H1 (cell line): ENCODE measurements around the gene ZNF608. TPM values are rescaled to one million over a fixed set of nuclear protein-coding genes. Genes with fewer than 3 reads are reported as not detected.

ENCODE experiments used
- CTCF ChIA-PET: fragments of 300-600 bp; sonication (Branson Sonifier 250); formaldehyde crosslinking; loops from one replicate; lab custom pipeline; 2021; ENCODE audit not compliant: partially characterized antibody; lab: Charles Lee
- POLR2A ChIA-PET: fragments of 300-600 bp; sonication (Branson Sonifier 250); formaldehyde crosslinking; loops from one replicate; lab custom pipeline; 2021; ENCODE audit warnings: inconsistent platforms; ENCODE audit not compliant: partially characterized antibody; lab: Charles Lee
- DNase-seq, 2 experiments: peaks; one replicate each; pipeline versions ENCODE4 v3.0.0 to v3.0.0-alpha.2; 2010 to 2022; ENCODE audit warnings: low spot score in 2 of 2, low read depth in 1 of 2, mixed read lengths in 1 of 2
- FAIRE-seq: peaks from 2 replicates; lab custom pipeline; 2011; peaks lifted over from hg19 to GRCh38; lab: Jason Lieb, UNC
- H2AFZ ChIP-seq: 2 replicates; pipeline ENCODE4 v1.8.1; 2012; ENCODE audit warnings: low read length, inconsistent platforms
- H2AK5ac ChIP-seq: 2 replicates; pipeline ENCODE4 v1.6.1; 2013; ENCODE audit warnings: low read depth, low read length
- H2BK120ac ChIP-seq: replicated peaks from 2 replicates; pipeline ENCODE3; 2013; ENCODE audit warnings: low read depth, low read length, inconsistent platforms
- H2BK12ac ChIP-seq: 2 replicates; pipeline ENCODE4 v1.6.1; 2013; ENCODE audit warnings: low read depth, low read length
- H2BK15ac ChIP-seq: 2 replicates; pipeline ENCODE4 v1.6.1; 2013; ENCODE audit warnings: low read length
- H2BK20ac ChIP-seq: 2 replicates; pipeline ENCODE4 v1.6.1; 2013; ENCODE audit warnings: low read length
- H2BK5ac ChIP-seq: 2 replicates; pipeline ENCODE4 v1.6.1; 2013; ENCODE audit warnings: low read depth, low read length
- H3K14ac ChIP-seq: 2 replicates; pipeline ENCODE4 v1.6.1; 2013; ENCODE audit warnings: inconsistent platforms; ENCODE audit not compliant: insufficient read length
- H3K18ac ChIP-seq: 2 replicates; pipeline ENCODE4 v1.6.1; 2013; ENCODE audit warnings: low read length; ENCODE audit errors: extremely low read depth
- H3K23ac ChIP-seq: 2 replicates; pipeline ENCODE4 v1.6.1; 2013; ENCODE audit warnings: inconsistent platforms; ENCODE audit not compliant: insufficient read length
- H3K23me2 ChIP-seq: 2 replicates; pipeline ENCODE4 v1.6.1; 2013; ENCODE audit warnings: low read depth, low read length
- H3K27ac ChIP-seq: 2 replicates; pipeline ENCODE4 v1.6.1; 2011; ENCODE audit warnings: low read depth, low read length, inconsistent platforms
- H3K27me3 ChIP-seq, 4 experiments: replicated peaks in 1 of 4; 1 replicate in 1 of 4; 2 replicates in 3 of 4; pipeline versions ENCODE4 v1.6.1 to v1.8.1; 2011 to 2013; ENCODE audit warnings: low read length in 3 of 4, mild to moderate bottlenecking in 3 of 4, inconsistent platforms in 2 of 4, mixed read lengths in 2 of 4, moderate library complexity in 1 of 4; ENCODE audit not compliant: control insufficient read depth in 3 of 4, insufficient read depth in 3 of 4; ENCODE audit errors: extremely low read depth in 1 of 4
- H3K36me3 ChIP-seq, 4 experiments: 2 replicates each; pipeline versions ENCODE4 v1.6.1 to v1.8.1; 2011 to 2013; ENCODE audit warnings: mild to moderate bottlenecking in 4 of 4, low read length in 3 of 4, moderate library complexity in 2 of 4, control low read depth in 1 of 4, inconsistent platforms in 1 of 4; ENCODE audit not compliant: insufficient read depth in 4 of 4, control insufficient read depth in 2 of 4
- H3K4ac ChIP-seq: replicated peaks from 2 replicates; pipeline ENCODE3; 2013; ENCODE audit warnings: low read length, low read depth, mixed read lengths, inconsistent platforms; ENCODE audit not compliant: insufficient read length
- H3K4me1 ChIP-seq, 4 experiments: replicated peaks in 1 of 4; 1 replicate in 1 of 4; 2 replicates in 3 of 4; pipeline versions ENCODE4 v1.6.1 to v1.8.1; 2011 to 2013; ENCODE audit warnings: low read length in 3 of 4, inconsistent platforms in 2 of 4, mixed read lengths in 1 of 4; ENCODE audit not compliant: insufficient read depth in 4 of 4, control insufficient read depth in 3 of 4
- H3K4me2 ChIP-seq, 2 experiments: 2 replicates each; pipeline versions ENCODE4 v1.6.1 to v1.8.1; 2011 to 2013; ENCODE audit warnings: low read depth in 2 of 2, low read length in 2 of 2, control low read depth in 1 of 2, inconsistent platforms in 1 of 2, mild to moderate bottlenecking in 1 of 2; ENCODE audit not compliant: insufficient read depth in 1 of 2
- H3K4me3 ChIP-seq, 4 experiments: fragments of 200-600, 300-600 bp in 1 of 4; sonication (generic), shearing (Covaris generic), sonication (Bioruptor Twin) in 1 of 4; 2 replicates each; pipeline versions ENCODE4 v1.5.1 to v1.8.1; 2011 to 2016; ENCODE audit warnings: low read length in 4 of 4, low read depth in 3 of 4, control low read depth in 2 of 4, inconsistent platforms in 2 of 4, mild to moderate bottlenecking in 2 of 4, mixed read lengths in 1 of 4, moderate library complexity in 1 of 4; ENCODE audit not compliant: insufficient read depth in 2 of 4; ENCODE audit errors: extremely low read depth in 1 of 4
- H3K56ac ChIP-seq: replicated peaks from 2 replicates; pipeline ENCODE3; 2013; ENCODE audit warnings: low read depth, mild to moderate bottlenecking, mixed read lengths, low read length, inconsistent platforms; ENCODE audit not compliant: insufficient read length
- H3K79me1 ChIP-seq: 2 replicates; pipeline ENCODE4 v1.6.1; 2013; ENCODE audit warnings: low read depth, low read length, control low read depth
- H3K79me2 ChIP-seq, 2 experiments: 2 replicates each; pipeline versions ENCODE4 v1.6.1 to v1.8.1; 2012 to 2013; ENCODE audit warnings: low read length in 2 of 2, mild to moderate bottlenecking in 2 of 2, inconsistent platforms in 1 of 2; ENCODE audit not compliant: insufficient read depth in 2 of 2, control insufficient read depth in 1 of 2
- H3K9ac ChIP-seq, 4 experiments: replicated peaks in 1 of 4; 1 replicate in 1 of 4; 2 replicates in 3 of 4; pipeline versions ENCODE4 v1.6.1 to v1.8.1; 2011 to 2013; ENCODE audit warnings: low read depth in 3 of 4, low read length in 3 of 4, control low read depth in 2 of 4, mild to moderate bottlenecking in 2 of 4, moderate library complexity in 2 of 4, inconsistent platforms in 1 of 4; ENCODE audit errors: extremely low read depth in 1 of 4
- H3K9me3 ChIP-seq, 2 experiments: 2 replicates each; pipeline versions ENCODE4 v1.6.1 to v1.8.1; 2012 to 2013; ENCODE audit warnings: mild to moderate bottlenecking in 2 of 2, moderate library complexity in 2 of 2, control low read depth in 1 of 2, inconsistent platforms in 1 of 2, low read depth in 1 of 2, low read length in 1 of 2, mixed read lengths in 1 of 2; ENCODE audit not compliant: insufficient read depth in 2 of 2
- H4K20me1 ChIP-seq, 2 experiments: replicated peaks in 1 of 2; 2 replicates each; pipeline versions ENCODE3 to v1.8.1; 2011 to 2013; ENCODE audit warnings: inconsistent platforms in 2 of 2, low read length in 2 of 2, mild to moderate bottlenecking in 1 of 2; ENCODE audit not compliant: insufficient read depth in 2 of 2, control insufficient read depth in 1 of 2
- H4K5ac ChIP-seq: 2 replicates; pipeline ENCODE4 v1.6.1; 2013; ENCODE audit warnings: low read length, low read depth, mixed read lengths, inconsistent platforms; ENCODE audit not compliant: insufficient read length
- H4K8ac ChIP-seq: 2 replicates; pipeline ENCODE4 v1.8.0; 2013; ENCODE audit warnings: mild to moderate bottlenecking, moderate library complexity, low read length, inconsistent platforms; ENCODE audit not compliant: insufficient read depth; ENCODE audit errors: extremely low read depth
- H4K91ac ChIP-seq: replicated peaks from 2 replicates; pipeline ENCODE3; 2013; ENCODE audit warnings: low read length, mixed read lengths, inconsistent platforms; ENCODE audit not compliant: insufficient read length
- ATF2 ChIP-seq: IDR thresholded peaks from 2 replicates; pipeline ENCODE4 v1.6.1; 2012; ENCODE audit warnings: low read length, inconsistent platforms
- EGR1 ChIP-seq: IDR thresholded peaks from 2 replicates; pipeline ENCODE4 v1.6.1; 2011; ENCODE audit warnings: low read depth, low read length, borderline replicate concordance
- GABPA ChIP-seq: IDR thresholded peaks from 2 replicates; pipeline ENCODE4 v1.6.1; 2011; ENCODE audit warnings: mild to moderate bottlenecking, low read length, moderate library complexity, borderline replicate concordance; ENCODE audit not compliant: insufficient read depth
- TAF1 ChIP-seq: IDR thresholded peaks from 2 replicates; pipeline ENCODE4 v1.6.1; 2011; ENCODE audit warnings: mild to moderate bottlenecking, low read depth, low read length
- ZNF274 ChIP-seq: IDR thresholded peaks from 2 replicates; pipeline ENCODE4 v1.7.0; 2012; ENCODE audit warnings: low read length, borderline replicate concordance; ENCODE audit errors: extremely low read depth
- WGBS, 2 experiments: shearing (Covaris generic) in 1 of 2; methylation state at CpG; one replicate each; pipeline versions ENCODE4 v1.1.6 to v1.1.7; 2013 to 2015; ENCODE audit warnings: low lambda C conversion rate in 2 of 2, mixed read lengths in 2 of 2, inconsistent platforms in 1 of 2, low coverage in 1 of 2, missing lambda C conversion rate in 1 of 2; ENCODE audit not compliant: insufficient replicate concordance in 2 of 2, insufficient coverage in 1 of 2, insufficient read length in 1 of 2; ENCODE audit errors: extremely low coverage in 1 of 2, missing lambda C conversion rate in 1 of 2; 5-methylcytosine and 5-hydroxymethylcytosine counted together
- polyA plus RNA-seq, 7 experiments: library from polyadenylated mRNA; depleted of rRNA in 3 of 7; stranded (reverse) in 5 of 7; unstranded in 2 of 7; fragments of >200 nt in 5 of 7; fragments of 200-250 nt in 2 of 7; gene quantifications; 1 replicate in 5 of 7; 2 replicates in 1 of 7; 4 replicates in 1 of 7; pipeline versions ENCODE4 v1.2.1 to v1.2.3, GENCODE V29; 2011 to 2013; ENCODE audit warnings: missing spikeins in 2 of 7, mixed read lengths in 2 of 7
- total RNA-seq: library from RNA; stranded (reverse); fragmentation: NEBNext Ultra II Directional; extraction: Animal tissue kit (Norgen Biotek cat#: 25700); gene quantifications from 2 replicates; pipeline ENCODE4 v1.2.1, GENCODE V29; 2021

ZNF608 gene
- total and polyA plus RNA-seq, 2 of the 8 experiments (the other 6 are each of a cell fraction or from before 2014, with no cell fraction given): 17.2 to 40.8 TPM

DNA sequence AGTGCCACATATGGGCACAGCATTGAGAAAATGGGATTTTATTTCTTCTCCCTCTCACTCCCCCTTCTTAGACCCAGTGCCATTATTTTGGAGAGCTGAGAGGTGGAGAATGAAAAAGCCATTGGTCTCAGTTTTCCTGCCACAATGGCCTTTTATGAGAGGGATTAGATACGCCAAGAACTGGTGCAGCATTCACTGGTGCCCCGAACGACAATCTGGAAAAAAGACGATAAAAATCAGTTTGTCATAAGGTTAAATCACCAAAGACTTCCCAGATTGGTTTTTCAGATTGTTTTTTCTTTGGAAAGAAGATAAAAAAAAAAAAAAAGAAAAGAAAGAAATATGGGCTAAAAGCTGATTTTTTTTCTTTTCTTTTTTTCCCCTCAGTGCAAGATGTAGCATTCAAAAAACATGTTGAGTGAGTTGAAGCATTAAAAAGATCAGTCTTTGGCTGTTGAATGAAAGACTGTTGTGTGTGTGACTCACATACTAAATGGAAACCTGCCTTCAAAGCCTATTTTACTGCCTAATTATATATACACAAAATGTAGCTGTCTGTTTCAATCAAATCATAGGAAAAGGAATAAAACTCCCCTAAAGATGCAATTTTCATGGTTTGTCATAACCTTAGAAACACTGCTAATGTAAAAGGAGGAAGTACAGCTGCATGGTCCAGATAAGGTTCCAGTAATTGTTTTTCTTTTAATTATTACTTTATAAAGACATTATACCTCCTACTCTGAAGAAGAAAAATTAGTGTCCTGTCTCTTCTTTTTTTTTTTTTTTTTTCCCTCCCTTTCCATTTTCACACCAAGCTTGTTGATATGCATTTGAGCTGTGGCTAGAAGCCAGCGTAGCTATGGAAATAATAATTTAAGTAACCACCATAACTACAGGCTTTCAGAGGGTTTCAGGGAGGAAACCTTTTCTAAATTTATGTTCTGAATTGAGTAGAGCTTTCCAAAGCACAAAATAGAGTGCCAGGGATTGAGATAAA is 27.2 kb upstream of the ZNF608 start:
- no peak overlapping the region for H2AK5ac ChIP-seq
- peak overlapping the region; percentile 33; the same call in 1 of the 2 replicates for H2AFZ ChIP-seq
- FAIRE-seq: no peak
- H4K91ac ChIP-seq: no peak overlapping the region
- no peak overlapping the region for H2BK5ac ChIP-seq
- no peak overlapping the region for H3K4me3 ChIP-seq
- H4K20me1 ChIP-seq: no peaks in the 10 kb centered on the region
- peaks cover 0 to 6% (median 2%) of the 10 kb centered on the region in 4 experiments; a peak in 2 of 7 replicates for H3K4me1 ChIP-seq
- DNase-seq: no peak
- no peaks in the 10 kb centered on the region for H3K9me3 ChIP-seq
- no peak overlapping the region for H3K18ac ChIP-seq
- H3K23me2 ChIP-seq: no peaks in the 10 kb centered on the region
- no peaks in the 10 kb centered on the region for H3K79me2 ChIP-seq
- H3K27ac ChIP-seq: no peak overlapping the region
- H3K4me2 ChIP-seq: no peak overlapping the region
- H3K23ac ChIP-seq: no peak overlapping the region
- 95% methylated on average over 5 of the region's 5 CpGs; no CpG with 5 or more reads in 1 of the 2 experiments for WGBS, 2 experiments
- no peak overlapping the region for H3K9ac ChIP-seq
- no peaks in the 10 kb centered on the region for H3K27me3 ChIP-seq
- no peak overlapping the region for H4K8ac ChIP-seq
- no peaks in the 10 kb centered on the region for H3K36me3 ChIP-seq
- ChIA-PET CTCF (interaction anchor here (0.6 to 1.0 kb wide), 5 partner anchors 10 to 1461 kb away, joined by 3 to 4 read pairs (median 4); no protein-coding TSS in a partner anchor), POLR2A (interaction anchor here (0.6 kb wide), 1 partner anchor 308 kb away, joined by 3 read pairs; no protein-coding TSS in a partner anchor)
- no peak overlapping the region for H3K14ac ChIP-seq
- H3K4ac ChIP-seq: no peak overlapping the region
- no peak overlapping the region for H3K56ac ChIP-seq
- no peaks in the 10 kb centered on the region for H3K79me1 ChIP-seq
- H2BK120ac ChIP-seq: no peak overlapping the region
- H4K5ac ChIP-seq: peak overlapping the region; percentile 10
- H2BK20ac ChIP-seq: no peak overlapping the region
- H2BK12ac ChIP-seq: no peak overlapping the region
- no peak overlapping the region for H2BK15ac ChIP-seq
- TF ChIP-seq TAF1 (no peak), ZNF274 (no peak), EGR1 (no peak), GABPA (no peak), ATF2 (no peak)
